GF-D8 (cell line): ENCODE measurements around the gene PHF11.

ENCODE experiments used
- DNase-seq: peaks from one replicate; lab custom pipeline; 2025; lab: John Stamatoyannopoulos, UW

Gene PHF11

GRCh38 chr13:49498206-49498605 is 2.5 kb downstream of the PHF11 start:
- DNase-seq = no peak

DNA sequence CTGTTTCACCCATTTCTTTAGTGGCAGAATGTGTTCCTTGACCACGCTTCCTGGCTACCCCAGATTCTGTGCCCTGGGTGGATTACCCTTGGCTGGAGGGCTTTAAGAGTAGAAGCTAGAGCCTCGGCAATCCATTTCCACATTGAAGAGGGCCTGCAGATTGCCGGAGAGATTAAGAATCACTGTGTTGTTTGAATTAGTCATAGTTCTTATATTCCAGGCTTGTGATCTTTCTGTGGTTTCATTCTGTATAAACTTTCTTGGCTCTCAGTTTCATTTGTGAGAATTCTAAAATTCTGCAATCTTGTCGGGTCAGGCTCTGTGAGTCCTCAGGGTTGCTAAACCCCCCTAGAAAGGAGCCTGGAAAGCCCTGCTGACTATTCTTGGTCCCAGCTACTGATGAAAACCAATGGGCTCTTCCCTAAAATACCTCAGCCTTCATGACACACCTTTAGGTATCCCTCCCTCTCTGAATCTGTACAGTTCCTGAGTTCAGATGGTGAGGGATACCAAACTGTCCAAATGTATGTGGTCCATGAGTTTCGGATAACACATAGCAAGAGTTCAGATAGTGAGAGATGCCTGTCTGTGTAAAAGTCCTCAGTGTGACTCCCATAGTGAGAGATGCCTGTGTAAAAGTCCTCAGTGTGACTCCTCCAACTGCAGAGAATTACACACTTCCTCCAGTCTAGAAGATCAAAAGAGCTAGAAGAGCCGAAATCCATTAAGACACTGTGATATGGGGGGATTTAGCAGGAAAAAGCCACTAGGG is 4.3 kb downstream of the PHF11 start:
- no peak for DNase-seq

DNA sequence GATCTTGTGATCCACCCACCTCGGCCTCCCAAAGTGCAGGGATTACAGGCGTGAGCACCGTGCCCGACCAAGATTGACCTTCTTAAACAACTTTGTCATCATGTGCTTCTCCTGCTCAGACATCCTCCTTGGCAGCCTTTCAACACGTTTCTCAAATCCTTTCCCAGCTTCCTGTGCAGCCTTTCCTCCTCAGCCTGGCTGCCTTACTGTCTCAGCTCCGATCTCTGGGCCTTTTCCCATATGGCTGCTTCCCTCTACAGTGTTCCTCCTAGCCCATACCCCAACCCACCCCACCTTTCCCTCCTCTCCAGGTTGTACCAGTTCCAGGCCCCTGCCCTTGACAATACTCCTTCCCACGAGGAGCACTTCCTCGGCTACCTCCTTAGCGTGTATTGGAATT is 7.2 kb downstream of the PHF11 start:
- no peak for DNase-seq

- DNase-seq = no peak
These were observed 8.2 kb downstream of the PHF11 start for GRCh38 chr13:49503951-49504350.

GRCh38 chr13:49512578-49512977 is 16.8 kb downstream of the PHF11 start:
- no peak for DNase-seq

DNA sequence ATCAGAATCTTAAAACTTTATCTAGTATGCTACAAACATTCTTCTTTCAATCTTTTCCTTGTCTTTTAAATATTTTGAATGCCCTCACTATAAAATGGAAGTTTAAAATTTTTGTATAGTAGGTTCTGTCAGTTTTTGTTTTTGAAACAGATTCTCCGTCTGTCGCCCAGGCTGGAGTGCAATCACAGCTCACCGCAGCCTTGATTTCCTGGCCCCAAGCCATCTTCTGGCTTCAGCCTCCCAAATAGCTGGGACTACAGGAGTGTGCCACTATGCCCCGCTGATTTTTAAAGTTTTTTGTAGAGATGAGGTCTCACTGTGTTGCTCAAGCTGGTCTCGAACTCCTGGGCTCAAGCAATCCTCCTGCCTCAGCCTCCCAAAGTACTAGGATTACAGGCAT is 20.7 kb downstream of the PHF11 start:
- DNase-seq = no peak

GRCh38 chr13:49517461-49517860 is 21.7 kb downstream of the PHF11 start:
- no peak for DNase-seq

- DNase-seq = no peak
These were observed 25.5 kb downstream of the PHF11 start for GRCh38 chr13:49521224-49521623.

DNA sequence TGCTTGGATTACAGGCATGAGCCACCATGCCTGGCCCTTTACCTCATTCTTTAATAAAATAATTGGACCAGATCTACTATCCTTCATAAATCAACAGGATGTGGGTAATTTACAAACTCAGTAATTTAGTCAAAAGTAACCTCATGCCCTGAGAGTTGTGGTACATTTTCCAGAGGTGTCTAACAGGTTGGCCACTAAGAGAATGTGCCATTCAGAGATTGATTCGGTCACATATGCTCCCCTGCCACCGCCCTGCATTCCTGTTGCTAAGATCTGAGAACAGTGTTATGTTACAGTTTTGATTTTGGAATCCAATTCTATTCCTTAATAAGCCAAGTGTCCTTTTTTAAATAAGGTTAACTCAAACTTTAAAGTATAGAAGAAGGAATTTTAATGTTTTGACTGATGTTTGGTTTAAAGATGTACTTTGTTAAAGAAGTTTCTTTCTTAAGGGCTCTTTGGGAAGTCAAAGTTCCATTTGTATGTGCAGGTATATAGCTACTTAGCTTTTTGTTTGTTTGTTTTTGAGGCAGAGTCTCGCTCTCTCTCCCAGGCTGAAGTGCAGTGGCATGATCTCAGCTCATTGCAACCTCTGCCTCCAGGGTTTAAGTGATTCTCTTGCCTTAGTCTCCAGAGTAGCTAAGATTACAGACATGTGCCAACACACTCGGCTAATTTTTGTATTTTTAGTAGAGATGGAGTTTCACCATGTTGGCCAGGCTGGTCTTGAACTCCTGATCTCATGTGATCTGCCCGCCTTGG is 29.2 kb downstream of the PHF11 start:
- no peak for DNase-seq

DNA sequence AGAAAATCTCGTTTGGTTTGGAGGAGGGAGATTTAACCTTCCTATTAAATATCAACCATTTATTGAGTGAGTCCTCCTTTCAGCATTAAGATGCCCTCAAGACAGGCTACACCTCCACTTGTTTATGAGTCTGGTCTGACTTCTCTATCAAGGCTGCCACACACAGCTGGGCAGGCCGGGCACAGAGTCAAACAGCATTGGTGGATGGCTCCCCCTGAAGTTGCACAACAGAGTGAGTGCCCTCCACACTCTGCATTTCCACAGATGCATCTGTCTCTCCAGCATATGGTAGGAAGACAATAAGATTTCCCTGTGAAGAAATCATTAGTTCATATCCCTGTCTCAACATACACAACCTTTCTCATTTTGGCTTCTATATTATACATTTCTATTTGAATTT is 31.4 kb downstream of the PHF11 start:
- peak; percentile 66 for DNase-seq

- no peak for DNase-seq
These were observed 32.4 kb downstream of the PHF11 start for GRCh38 chr13:49528161-49528560.

DNA sequence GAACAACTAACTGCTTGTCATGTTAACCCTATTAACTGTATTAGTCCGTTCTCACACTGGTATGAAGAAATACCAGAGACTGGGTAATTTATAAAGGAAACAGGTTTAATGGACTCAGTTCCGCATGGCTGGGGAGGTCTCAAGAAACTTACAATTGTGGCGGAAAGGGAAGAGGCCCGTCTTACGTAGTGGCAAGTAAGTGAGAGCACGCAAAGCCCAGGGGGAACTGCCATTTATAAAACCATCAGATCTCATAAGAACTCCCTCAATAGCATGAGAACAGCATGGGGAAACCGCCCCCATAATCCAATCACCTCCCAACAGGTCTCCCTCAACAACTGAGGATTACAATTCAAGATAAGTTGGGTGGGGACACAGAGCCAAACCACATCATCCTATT is 34.7 kb downstream of the PHF11 start:
- DNase-seq = peak; percentile 73

GRCh38 chr13:49532593-49532992 is 36.8 kb downstream of the PHF11 start:
- no peak for DNase-seq

- DNase-seq = no peak
These were observed 37.3 kb downstream of the PHF11 start for GRCh38 chr13:49533011-49533410.

DNA sequence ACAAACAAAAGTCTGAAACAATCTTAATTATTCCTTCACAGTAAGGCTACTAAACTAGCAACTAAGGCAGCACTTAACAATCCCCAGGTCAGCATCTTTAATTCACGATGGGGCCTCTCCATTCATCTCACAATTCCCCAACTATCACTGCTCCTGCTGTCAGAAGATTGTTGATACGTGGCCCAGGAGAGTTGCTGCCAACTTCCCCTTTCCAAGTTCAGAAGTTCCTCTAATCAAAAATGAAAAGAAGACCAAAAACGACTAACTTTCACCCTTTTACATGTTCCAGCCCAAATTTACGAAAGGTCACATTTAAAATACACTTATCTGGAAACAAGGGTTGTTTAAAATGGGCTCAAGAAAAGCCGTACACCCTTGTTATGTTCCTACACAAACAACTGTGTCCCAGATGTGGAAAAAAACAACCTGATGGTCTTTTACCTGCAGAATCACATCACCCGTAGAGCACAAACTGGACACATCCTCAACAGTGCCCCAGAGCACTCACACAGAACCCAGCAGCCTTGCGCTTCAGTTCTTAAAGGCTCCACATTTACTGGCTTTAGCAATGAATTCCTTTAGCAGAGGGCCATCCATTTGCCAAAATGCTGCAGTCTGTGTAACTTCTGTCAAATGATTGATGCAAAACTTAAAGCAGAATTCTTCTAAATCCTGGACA is 38.0 kb downstream of the PHF11 start:
- DNase-seq = peak; percentile 25

GRCh38 chr13:49536144-49536873 is 40.6 kb downstream of the PHF11 start:
- no peak for DNase-seq

DNA sequence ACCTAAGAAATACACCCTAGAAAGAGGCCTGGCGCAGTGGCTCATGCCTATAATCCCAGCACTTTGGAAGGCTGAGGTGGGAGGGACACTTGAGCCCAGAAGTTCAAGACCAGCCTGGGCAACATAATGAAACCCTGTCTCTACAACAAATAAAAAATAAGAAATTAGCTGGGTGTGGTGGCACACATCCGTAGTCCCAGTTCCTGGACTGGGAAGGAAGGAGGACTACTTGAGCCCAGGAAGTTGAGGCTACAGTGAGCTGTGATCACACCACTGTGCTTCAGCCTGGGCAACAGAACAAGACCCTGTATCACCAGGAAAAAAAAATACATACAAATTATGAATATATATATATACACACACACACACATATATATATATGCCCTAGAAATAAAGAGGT is 42.7 kb downstream of the PHF11 start:
- DNase-seq = no peak

GRCh38 chr13:49539313-49539712 is 43.6 kb downstream of the PHF11 start:
- DNase-seq = no peak

DNA sequence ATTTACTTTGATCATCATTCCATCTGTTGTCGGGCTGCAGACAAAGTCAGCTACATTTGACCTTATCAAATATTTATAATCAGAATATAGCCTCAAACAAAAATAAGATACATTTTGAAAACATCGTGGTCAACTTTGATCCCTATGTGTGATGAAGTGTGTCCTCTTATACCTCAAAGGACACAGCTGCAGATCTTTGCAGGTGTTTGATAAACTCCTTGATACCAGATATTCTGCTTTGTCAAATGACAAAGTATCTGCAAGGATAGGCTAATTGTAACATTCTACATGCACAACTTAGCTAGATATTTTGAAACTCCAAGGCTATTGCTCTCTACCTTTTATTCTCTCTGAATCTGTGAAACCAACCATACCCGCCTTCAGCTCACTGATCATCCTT is 44.0 kb downstream of the PHF11 start:
- no peak for DNase-seq

GRCh38 chr13:49540552-49540951 is 44.8 kb downstream of the PHF11 start:
- DNase-seq = no peak

GRCh38 chr13:49543656-49544055 is 47.9 kb downstream of the PHF11 start:
- no peak for DNase-seq

- DNase-seq = no peak
These were observed 49.9 kb downstream of the PHF11 start for GRCh38 chr13:49545661-49546060.
